HG03108 (cell line): Measurements from ENCODE around the gene TCF21.

Experiments
- ATAC-seq: cut with Tn5 transposase; IDR thresholded peaks from one replicate; pipeline ENCODE4 v1.9.1; 2021; ENCODE audit warnings: moderate library complexity; ENCODE audit not compliant: unreplicated experiment

TCF21 gene

DNA sequence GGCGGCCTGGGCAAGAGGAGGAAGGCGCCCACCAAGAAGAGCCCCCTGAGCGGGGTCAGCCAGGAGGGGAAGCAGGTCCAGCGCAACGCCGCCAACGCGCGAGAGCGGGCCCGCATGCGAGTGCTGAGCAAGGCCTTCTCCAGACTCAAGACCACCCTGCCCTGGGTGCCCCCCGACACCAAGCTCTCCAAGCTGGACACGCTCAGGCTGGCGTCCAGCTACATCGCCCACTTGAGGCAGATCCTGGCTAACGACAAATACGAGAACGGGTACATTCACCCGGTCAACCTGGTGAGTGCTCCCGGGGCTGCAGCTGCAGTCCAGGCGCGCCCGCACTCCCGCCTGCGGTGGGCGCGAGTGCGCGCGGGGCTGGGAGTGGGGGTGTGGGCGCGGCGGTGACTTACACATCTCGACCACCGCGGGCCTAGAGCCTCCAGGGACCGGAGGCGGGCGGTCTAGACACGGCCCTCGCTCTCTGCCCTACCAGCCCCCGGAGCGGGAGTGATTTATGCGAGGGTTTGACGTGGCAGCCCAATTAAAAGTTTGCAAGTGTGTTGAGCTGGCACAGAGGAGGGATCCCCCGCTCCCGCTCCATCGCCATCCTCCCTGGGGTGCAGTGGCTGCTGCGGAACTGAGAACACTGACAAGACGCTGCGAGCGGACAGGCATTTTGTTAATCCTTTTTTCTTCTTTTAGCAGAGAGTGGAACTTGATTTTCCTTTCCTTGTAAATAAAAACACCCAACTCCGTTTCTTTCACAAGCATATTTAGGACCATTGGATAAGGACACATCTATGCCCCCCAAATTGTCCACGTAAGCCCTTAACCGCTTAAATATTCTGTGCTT lies 867 bp downstream of the TCF21 start:
- ATAC-seq, result no peak

DNA sequence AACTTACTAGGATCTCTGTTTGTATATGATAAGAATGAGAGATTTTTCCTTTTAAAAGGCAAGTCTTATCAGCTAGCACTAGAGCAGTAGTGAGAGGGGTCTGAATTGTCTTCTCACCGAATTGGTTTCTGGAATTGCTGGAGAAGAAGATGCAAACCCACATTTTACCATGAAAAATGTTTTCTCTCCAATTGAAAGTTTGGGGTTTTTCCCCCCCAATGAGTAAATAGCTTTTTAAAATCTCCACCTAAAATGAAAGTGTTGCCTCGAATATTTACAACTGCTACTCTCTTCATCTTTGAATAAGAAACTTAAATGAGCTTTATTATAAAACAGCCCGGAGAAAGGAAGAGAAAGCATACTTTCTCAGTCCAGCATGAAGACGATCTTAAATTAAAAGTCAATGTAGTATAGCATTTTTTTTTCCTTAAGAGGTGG lies 1.8 kb downstream of the TCF21 start:
- no peak for ATAC-seq

DNA sequence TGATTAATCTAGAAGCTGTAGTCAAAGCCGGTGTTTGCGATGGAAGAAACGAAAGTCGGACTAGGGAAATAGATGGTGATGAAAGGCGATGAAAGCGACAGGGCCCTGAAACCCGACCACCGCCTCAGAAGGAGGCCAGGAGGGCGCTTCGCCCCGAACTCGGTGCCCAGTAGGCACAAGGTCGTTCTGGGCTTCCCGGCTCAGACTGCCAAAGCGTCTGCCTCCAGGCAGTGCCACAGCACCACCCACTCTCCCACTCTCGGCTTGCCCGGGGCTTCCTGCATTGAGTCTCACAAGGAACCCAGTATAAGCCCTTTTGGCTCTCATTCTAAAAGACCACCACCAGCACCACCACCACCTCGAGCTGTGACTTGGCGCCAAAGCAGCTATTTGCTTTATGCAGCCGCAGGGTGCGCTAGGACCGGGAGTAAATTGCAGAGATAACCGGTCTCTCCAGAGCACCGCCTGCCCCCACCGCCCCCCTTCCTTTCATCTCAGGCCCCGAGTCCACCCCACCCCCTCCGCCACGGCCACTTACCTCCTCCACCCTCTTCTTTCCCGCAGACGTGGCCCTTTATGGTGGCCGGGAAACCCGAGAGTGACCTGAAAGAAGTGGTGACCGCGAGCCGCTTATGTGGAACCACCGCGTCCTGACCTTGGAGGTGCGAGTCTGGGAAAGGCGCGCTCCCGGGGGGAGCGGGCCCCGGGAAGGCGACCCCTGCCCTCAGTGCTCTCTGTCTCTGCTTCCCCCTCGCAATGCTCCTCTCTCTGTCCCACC lies 2.4 kb downstream of the TCF21 start:
- no peak for ATAC-seq

DNA sequence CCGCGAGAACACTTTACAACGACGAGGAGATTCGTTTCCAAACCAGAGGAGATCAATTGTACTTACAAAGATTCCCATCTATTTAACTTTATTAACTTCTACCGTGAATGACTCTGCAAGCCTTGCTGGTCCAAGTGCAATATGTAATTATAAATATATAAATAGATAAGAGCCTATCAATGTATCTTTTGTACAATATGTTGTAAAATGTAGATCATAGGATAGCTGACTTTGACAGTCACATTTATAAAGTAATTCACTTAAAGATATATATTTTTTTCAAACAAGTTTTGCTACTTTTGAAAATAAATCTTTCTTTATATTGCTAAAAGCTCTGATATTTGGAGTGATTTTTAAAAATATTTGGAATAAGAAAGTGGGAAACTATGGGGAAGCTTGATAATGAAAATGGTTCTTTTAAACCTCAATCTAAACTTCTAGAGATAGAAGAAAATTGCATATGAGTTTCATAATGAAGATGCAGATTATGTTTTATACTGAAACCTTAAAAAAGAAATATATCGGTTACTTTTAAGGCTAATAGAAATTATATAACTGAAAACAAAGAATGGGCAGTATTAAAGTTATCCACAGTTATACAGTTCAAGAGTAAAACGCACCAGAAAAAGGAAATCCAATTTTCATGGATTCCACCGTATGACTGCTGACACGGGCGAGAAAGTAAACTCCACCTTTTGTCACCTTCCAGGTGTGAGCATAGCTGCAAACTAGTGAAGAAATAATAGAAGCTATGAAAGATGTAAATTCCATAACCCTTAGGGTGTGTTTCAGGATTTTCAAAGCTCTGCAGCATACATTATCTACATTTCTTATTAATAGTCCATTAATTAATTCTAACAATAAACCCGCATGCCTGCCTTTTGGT lies 3.3 kb downstream of the TCF21 start:
- no peak for ATAC-seq

DNA sequence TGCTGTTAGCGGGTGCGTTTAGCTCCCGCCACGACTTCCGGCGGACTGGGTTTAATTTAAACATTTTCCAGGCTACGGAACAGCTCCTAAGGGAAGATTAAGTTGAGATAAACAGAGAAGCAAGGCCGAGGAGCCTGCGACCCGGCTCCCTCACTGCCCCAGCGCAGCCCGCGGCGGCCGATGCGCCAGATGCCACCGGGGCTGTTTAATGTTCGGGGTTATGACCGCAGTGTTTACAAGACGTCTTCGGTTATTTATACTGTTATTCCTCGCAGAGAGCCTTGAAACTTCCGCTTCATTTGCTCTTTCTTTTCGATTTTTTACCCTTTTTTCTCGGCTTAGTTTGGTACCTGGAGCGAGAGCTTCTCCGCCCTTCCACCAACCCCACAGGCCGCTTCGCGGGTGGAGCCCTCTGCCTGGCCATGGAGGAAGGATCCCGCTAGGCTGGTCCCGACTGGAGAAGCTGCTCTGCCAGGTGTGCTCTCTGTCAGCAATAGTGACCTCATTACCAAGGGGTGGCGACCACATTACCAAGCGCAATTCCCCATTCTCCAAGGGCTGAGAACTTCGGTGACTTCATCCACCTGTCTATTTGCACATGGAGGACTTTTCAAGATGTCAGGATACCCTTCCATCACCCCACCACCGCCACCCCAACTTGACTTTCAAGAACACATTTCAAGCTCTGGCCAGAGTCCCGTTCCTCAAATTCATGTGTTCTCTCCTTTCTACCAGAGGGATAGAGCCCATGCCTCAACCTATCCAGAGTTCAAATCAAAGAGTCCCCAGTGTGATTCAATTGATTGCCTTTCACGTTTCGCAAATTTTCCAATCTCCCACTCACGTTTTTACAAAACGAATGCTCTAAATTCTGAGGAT lies 4.1 kb downstream of the TCF21 start:
- ATAC-seq, result no peak

DNA sequence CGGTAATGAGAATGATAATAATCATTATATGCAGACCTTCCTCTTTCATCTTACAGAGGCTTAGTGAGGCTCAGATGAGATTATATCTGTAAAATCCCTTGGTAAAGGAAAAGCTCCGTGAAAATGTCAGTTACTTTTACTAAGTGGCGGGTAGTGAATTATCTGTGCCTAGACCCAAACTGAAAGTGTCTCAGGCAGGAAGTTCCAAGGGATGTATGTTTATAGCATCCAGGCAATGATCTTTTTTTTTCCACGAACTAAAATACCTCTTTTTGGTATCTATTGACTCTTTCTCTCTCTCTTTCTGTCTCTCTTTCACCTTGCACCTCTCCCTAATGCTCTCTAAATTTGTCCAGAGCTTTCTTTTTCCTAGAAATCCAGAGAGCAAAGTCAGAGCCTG lies 5.0 kb downstream of the TCF21 start:
- no peak for ATAC-seq

DNA sequence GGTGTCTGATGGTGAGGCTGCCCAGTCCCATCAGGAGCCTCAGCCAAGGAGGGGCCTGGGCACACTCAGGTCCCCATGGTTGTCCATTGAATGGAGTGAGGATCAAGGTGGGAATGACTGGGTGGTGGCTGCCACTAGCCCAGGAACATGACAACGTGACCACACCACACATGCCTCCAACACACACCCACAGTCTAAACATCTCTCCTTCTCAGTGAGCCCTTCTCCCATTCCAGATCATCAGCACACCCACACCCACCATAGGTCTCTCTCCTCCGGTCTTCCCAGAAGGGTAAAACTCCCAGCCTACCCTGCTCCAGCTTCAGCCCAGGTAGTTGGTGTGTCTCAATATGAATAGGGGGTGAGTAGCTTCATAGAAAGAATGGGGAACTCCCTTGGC lies 5.5 kb downstream of the TCF21 start:
- no peak for ATAC-seq

DNA sequence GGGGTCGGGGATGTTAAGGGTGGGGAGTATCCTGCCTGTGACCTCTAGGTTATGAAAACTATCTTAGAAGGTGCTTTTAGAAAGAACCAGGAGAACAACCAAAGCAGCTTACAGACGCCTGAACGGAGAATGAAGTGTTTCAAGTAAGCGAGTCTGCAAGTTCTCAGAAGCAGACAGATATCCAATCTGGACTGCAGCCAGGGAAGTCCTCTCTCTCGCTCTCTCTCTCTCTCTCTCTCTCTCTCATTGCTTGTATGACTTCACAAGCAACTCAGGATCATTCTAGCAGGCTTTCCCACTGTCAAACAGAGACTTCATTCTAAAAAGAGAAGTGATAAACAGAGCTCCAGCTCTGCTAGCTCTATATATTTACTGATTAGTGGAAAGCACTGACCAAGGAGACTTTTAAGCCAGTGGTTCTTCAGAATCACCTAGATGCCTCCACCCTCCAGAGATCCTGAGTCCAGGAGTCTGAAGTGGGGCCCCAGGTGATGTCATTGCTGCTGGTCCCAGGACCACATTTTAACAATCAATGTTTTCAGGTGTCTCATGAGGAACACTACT lies 6.0 kb downstream of the TCF21 start:
- ATAC-seq, result no peak

DNA sequence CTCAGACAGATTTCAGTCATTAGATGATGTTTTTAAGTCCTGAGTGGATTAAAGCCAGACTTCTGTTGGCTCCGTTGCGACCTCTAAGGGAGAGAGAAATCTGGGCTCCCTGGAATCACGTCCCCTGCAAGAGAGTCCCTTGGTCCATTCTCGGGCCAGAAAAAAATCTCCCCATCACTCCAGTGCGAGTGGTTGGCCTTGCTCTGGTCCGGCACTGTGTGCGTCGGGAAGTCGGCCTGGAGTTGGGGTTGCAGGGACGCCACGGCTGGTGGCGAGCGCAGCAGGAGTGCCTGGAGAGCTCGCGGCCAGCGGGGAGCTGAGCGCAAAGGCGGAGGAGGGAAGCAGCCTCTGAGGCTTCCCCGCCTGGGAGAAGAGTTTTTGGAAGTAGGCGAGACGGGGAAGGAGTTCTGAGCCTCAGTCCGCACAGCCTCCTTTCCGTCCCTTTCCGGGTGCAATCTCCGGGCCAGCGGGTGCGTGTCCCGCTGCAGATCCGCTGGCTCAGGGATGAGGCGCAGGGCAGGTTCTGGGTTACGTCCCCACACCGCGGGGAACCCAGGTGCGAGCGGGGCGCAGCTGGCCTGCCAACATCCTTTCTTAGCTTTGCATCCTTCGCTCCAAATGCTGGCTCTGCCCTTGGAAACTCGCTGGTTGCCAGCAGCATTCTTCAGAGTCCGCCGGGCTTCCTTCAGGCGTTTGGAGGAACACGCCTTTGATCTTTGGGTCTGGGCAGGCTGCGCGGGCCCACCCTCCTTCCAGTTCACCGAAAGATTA lies 6.8 kb downstream of the TCF21 start:
- ATAC-seq, result no peak

DNA sequence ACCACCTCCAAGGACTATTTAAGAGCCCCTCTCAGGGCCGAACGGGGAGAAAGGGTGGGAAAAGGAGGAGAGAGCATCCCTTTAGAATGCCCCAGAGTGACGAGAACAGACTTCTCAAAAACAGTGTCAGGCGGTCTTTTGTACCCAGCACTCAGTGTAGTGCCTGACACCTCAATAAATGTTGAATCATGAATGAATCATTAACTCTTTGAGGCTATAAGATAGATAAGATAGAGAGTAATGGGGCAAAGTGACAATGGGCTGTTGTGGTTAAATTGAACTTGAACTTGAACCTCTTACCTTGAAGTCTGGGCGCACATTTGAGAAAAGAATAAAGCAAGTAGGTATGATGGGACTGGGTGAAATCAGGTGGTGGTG lies 7.4 kb downstream of the TCF21 start:
- ATAC-seq, result no peak

DNA sequence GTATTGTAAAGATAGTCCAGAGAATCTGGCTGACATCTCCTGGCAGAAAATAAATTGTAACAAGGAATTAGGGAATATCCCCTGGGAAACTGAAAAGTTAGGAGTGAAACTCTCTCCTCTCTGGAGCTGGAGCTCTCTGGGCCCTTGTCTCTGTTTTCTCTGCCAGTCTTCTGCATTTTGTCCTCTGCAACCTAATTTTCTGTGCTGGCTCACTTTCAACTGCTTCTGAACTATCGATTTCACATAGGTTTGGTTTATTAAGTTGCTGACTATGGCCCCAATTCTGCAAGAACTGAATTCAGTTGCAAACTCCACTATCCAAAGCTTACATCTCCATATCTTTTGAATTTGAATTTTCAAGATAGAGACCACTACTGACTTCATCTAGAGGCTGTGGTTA lies 9.3 kb downstream of the TCF21 start:
- no peak for ATAC-seq

DNA sequence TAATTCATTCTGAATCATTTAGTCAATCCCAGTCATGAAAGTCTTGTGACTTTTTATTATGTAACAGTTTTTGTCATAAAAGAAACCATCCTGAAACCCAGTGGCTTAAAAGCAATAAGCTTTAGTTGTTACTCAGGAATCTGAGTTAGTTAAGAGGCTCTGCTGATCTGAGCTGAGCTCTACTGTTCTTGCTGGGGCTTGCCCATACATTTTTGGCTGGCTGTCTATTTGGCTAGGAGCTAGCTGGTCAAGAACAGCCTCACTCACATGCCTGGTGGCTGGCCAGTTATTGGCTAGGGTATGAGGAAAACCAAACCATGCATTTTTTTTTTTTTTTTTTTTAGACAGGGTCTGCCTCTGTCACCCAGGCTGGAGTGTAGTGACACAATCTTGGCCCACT lies 10.6 kb downstream of the TCF21 start:
- ATAC-seq, result no peak

DNA sequence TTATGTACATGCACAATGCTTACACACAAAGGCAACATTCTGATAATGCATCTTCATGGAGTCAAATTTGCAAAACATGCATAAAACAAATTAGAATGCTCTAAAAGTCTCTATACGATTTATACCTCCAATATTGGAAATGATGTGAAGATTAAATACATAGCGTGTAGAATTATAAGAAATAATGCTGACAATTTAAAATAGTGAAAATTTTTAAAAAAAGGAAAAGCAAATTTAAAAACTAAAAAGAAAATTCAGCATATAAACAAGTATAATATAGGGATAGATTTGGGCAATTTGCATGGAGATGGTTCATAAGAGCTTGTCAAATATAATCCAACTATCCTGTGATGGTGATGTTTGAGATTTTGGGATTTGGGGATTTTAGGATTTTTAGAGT lies 14.9 kb downstream of the TCF21 start:
- ATAC-seq, result no peak

DNA sequence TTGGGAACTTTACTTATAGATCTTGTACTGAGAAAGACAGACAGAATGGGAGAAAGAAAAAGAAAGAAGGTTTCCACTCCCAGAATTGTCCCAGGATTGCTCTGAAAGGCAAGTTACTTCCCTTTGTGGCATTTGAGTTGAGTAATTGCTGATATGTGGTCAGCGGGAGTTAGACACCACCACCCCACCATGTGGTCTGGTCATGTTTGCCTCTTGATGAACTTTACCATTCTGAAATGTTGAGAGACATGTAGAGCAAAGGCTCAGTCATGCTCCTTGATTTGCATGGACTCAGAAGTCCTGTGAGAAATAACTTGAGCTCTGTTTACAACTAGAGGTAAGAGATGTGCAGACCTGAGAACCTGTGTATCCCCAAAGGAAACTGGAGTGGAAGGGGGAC lies 17.1 kb downstream of the TCF21 start:
- no peak for ATAC-seq

DNA sequence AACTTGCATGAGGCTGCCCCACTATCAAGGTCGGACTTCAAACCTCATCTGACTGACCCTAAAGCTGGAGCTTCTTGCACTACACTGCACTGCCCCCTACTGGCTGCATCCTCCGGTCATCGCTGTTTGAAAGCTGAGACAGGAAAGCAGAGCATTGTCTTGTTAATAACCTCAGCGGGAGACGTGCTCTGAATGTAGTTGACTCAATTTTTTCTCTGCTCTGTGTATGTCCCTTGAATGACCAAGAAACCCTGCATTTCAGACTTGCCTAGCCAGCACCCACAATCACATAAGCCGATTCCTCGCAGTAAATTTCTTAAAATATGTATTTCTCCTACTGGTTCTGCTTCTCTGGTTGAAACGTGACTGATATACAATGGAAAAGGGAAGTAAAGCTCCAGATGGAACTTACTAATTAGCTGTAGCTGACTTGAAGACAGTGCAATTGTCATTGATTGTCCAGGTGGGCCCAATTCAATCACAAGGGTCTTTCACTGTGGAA lies 27.8 kb downstream of the TCF21 start:
- no peak for ATAC-seq

DNA sequence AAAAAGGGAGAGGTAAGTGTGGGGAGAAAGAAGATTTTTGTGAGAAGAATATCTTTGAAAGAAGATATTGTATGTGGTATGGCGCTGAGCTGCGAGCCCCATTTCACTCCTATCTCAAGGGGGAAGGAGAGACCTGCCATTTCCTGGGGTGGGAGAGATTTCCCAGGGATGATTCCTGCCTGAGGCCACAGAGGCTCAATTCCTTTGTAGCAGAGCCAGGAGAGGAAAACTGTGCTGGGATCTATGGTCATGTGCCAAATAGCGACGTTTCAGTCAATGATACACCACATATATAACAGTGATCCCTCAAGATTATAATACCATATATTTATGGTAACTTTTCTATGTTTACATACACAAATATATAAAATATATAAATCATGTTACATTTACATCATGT lies 28.9 kb downstream of the TCF21 start:
- no peak for ATAC-seq

DNA sequence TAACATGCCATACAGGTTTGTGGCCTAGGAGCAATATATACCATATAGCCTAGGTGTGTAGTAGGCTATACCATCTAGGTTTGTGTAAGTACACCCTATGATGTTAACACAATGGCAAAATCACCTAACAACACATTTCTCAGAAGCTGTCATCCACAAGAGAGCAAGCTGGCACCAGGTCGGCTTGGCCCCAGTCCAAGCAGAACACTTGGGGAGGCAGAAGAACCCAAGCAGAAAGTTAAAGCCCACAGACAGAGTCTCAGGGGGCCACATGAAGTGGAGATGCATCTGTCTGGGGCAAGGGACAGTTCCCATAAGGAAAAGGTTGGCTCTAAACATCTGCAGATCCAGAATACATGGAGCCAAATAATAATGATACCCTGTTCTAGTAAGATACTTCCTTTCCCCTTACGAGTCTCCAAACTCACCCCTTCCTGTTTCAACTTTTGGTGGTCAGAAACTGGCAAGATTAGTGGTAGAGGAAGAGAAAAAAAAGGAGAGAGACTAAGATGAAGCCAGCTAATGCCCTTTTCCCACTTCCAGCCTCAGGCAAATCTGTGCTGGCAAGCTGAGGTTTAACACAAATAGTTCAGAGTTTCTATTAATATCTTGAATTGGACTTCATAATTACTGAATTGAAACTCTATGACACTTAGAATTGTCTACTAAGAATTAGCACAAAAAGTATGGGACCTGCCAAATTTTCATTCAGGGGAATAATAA lies 29.5 kb downstream of the TCF21 start:
- ATAC-seq, result no peak

DNA sequence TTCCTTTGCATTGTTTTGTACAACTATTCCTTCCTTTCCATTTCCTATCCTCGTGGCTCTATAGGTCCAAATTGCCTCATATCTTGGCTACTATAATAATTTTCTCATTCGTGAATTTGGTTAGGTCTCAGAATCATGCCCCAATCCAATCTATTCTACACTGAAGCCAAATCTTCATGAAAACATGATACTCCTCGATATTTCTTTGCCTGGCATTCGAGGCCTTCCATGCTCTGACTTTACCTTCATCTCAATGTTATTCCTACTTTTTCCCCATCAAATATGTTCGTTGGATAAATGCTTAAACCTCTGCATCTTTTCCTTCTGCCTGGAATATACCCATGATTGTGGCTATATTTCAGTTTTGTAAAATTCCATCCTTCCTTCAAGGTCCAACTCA lies 30.4 kb downstream of the TCF21 start:
- ATAC-seq, result no peak
